Measurements from ENCODE around the gene TMEM163. TPM values are rescaled to one million over a fixed set of nuclear protein-coding genes. Genes with fewer than 3 reads are reported as not detected.

Gene TMEM163
- total RNA-seq, 1 donor = not detected

GRCh38 chr2:134416637-134417036 lies 302.2 kb downstream of the TMEM163 start:
- H2AFZ ChIP-seq (ENCODE audit: low read length) = no peak overlapping the region
- H3K4me1 ChIP-seq (ENCODE audit: insufficient read depth, low read length) = peaks cover 6% of the 10 kb centered on the region
- H3K27ac ChIP-seq (ENCODE audit: low read depth, low read length) = no peak overlapping the region
- H3K36me3 ChIP-seq (ENCODE audit: insufficient read depth, low read length) = no peaks in the 10 kb centered on the region
- H3K4me3 ChIP-seq (ENCODE audit: insufficient read depth, low read length) = no peak overlapping the region
- no peak overlapping the region for H3K4me2 ChIP-seq (ENCODE audit: insufficient read depth, low read length)
- TF ChIP-seq CTCF (IDR thresholded peaks at IDR 0.05; ENCODE audit: extremely low read depth, low read depth, low read length) = no peak
- H4K20me1 ChIP-seq (ENCODE audit: insufficient read depth, low read length) = no peaks in the 10 kb centered on the region
- H3K27me3 ChIP-seq (ENCODE audit: insufficient read depth, low read length) = no peaks in the 10 kb centered on the region
- DNase-seq (ENCODE audit: insufficient read length, low spot score, missing footprints) = no peak
- H3K79me2 ChIP-seq (ENCODE audit: insufficient read depth, low read length) = no peaks in the 10 kb centered on the region
- no peaks in the 10 kb centered on the region for H3K9me3 ChIP-seq (ENCODE audit: low read depth, low read length)

- H4K20me1 ChIP-seq (ENCODE audit: insufficient read depth, low read length) = no peaks in the 10 kb centered on the region
- H3K9me3 ChIP-seq (ENCODE audit: low read depth, low read length) = no peaks in the 10 kb centered on the region
- no peak for DNase-seq (ENCODE audit: insufficient read length, low spot score, missing footprints)
- H3K4me1 ChIP-seq (ENCODE audit: insufficient read depth, low read length) = peaks cover 12% of the 10 kb centered on the region
- H2AFZ ChIP-seq (ENCODE audit: low read length) = no peak overlapping the region
- no peak for TF ChIP-seq CTCF (IDR thresholded peaks at IDR 0.05; ENCODE audit: extremely low read depth, low read depth, low read length)
- no peaks in the 10 kb centered on the region for H3K79me2 ChIP-seq (ENCODE audit: insufficient read depth, low read length)
- H3K36me3 ChIP-seq (ENCODE audit: insufficient read depth, low read length) = no peaks in the 10 kb centered on the region
- no peak overlapping the region for H3K4me2 ChIP-seq (ENCODE audit: insufficient read depth, low read length)
- no peak overlapping the region for H3K27ac ChIP-seq (ENCODE audit: low read depth, low read length)
- no peak overlapping the region for H3K4me3 ChIP-seq (ENCODE audit: insufficient read depth, low read length)
- no peaks in the 10 kb centered on the region for H3K27me3 ChIP-seq (ENCODE audit: insufficient read depth, low read length)
Observed at GRCh38 chr2:134416018-134416417, 302.8 kb downstream of the TMEM163 start.

GRCh38 chr2:134413912-134414311 lies 304.9 kb downstream of the TMEM163 start:
- no peak for TF ChIP-seq CTCF (IDR thresholded peaks at IDR 0.05; ENCODE audit: extremely low read depth, low read depth, low read length)
- H3K4me3 ChIP-seq (ENCODE audit: insufficient read depth, low read length) = no peak overlapping the region
- no peak overlapping the region for H3K27ac ChIP-seq (ENCODE audit: low read depth, low read length)
- H3K27me3 ChIP-seq (ENCODE audit: insufficient read depth, low read length) = no peaks in the 10 kb centered on the region
- H3K4me2 ChIP-seq (ENCODE audit: insufficient read depth, low read length) = no peak overlapping the region
- H3K4me1 ChIP-seq (ENCODE audit: insufficient read depth, low read length) = peaks cover 25% of the 10 kb centered on the region
- H4K20me1 ChIP-seq (ENCODE audit: insufficient read depth, low read length) = no peaks in the 10 kb centered on the region
- DNase-seq (ENCODE audit: insufficient read length, low spot score, missing footprints) = no peak
- no peaks in the 10 kb centered on the region for H3K79me2 ChIP-seq (ENCODE audit: insufficient read depth, low read length)
- no peak overlapping the region for H2AFZ ChIP-seq (ENCODE audit: low read length)
- no peaks in the 10 kb centered on the region for H3K36me3 ChIP-seq (ENCODE audit: insufficient read depth, low read length)
- no peaks in the 10 kb centered on the region for H3K9me3 ChIP-seq (ENCODE audit: low read depth, low read length)

GRCh38 chr2:134413430-134413829 lies 305.4 kb downstream of the TMEM163 start:
- no peak overlapping the region for H3K27ac ChIP-seq (ENCODE audit: low read depth, low read length)
- no peaks in the 10 kb centered on the region for H3K9me3 ChIP-seq (ENCODE audit: low read depth, low read length)
- no peaks in the 10 kb centered on the region for H3K27me3 ChIP-seq (ENCODE audit: insufficient read depth, low read length)
- no peak overlapping the region for H2AFZ ChIP-seq (ENCODE audit: low read length)
- peaks cover 30% of the 10 kb centered on the region for H3K4me1 ChIP-seq (ENCODE audit: insufficient read depth, low read length)
- TF ChIP-seq CTCF (IDR thresholded peaks at IDR 0.05; ENCODE audit: extremely low read depth, low read depth, low read length) = no peak
- H3K79me2 ChIP-seq (ENCODE audit: insufficient read depth, low read length) = no peaks in the 10 kb centered on the region
- no peaks in the 10 kb centered on the region for H4K20me1 ChIP-seq (ENCODE audit: insufficient read depth, low read length)
- H3K36me3 ChIP-seq (ENCODE audit: insufficient read depth, low read length) = no peaks in the 10 kb centered on the region
- no peak overlapping the region for H3K4me3 ChIP-seq (ENCODE audit: insufficient read depth, low read length)
- no peak overlapping the region for H3K4me2 ChIP-seq (ENCODE audit: insufficient read depth, low read length)
- DNase-seq (ENCODE audit: insufficient read length, low spot score, missing footprints) = no peak

All from osteoblast (primary cell).